Heart left ventricle (tissue), 13 donors: Measurements from ENCODE around the gene MRPL58.

ENCODE experiments used
- CTCF ChIP-seq, 12 donors: fragments of 200-600 bp; sonication (generic) in 4 of 12; IDR thresholded peaks; one replicate each; pipeline versions ENCODE4 v1.5.0 to v1.8.0; 2018 to 2022; ENCODE audit warnings: antibody characterized with exemption in 12 of 12, mild to moderate bottlenecking in 5 of 12
- POLR2A ChIP-seq, 2 donors: fragments of 450-650 bp; IDR thresholded peaks; one replicate each; pipeline ENCODE4 v1.6.1; 2017; ENCODE audit warnings: antibody characterized with exemption in 2 of 2, mild to moderate bottlenecking in 2 of 2, moderate library complexity in 2 of 2
- donor health status: ischemic (EF 13 %, LVEDD 7.1; RV severe dilation, severe dysfunction).
- donor health status: DM: no; HTN: yes; CAD: no.
- donor health status: DM: no; HTN: no; CAD: no.
- donor health status: ischemic (EF 25% LVEDD 6.9; RV normal size, moderate dysfunction).
- donor health status: ischemic (EF 25% LVEDD 5.7; RV mildly dilated, moderate dysfunction).
- donor health status: ischemic (EF 35%, LVEDD 5.7; RV mildly dilated, moderate dysfunction).
- donor health status: nonischemic (EF 11% LVEDD 7.7; RV severe dilation, severe dysfunction).
- donor health status: DM: yes; HTN: yes; CAD: no.
- donor health status: PGD.
- donor health status: ischemic (EF 29% LVEDD 5.4; RV normal size, mild dysfunction).
- donor health status: nonischemic (EF 23%, LVEDD 6.1; RV moderate dilation, normal function).

GRCh38 chr17:74986206-74986576 lies 26.3 kb upstream of the MRPL58 start:
- TF ChIP-seq CTCF (IDR thresholded peaks at IDR 0.05), result no peak
- TF ChIP-seq POLR2A (IDR thresholded peaks at IDR 0.05), result no peak
